GM18502 (cell line): Measurements from ENCODE around the gene SLC43A1.

Experiments used
- ATAC-seq: cut with Tn5 transposase; IDR thresholded peaks from one replicate; pipeline ENCODE4 v1.9.1; 2021; ENCODE audit warnings: mild to moderate bottlenecking; ENCODE audit not compliant: unreplicated experiment, poor library complexity

Gene SLC43A1

GRCh38 chr11:57530215-57530595, 14.7 kb upstream of the SLC43A1 start:
- ATAC-seq = peak; percentile 0

- ATAC-seq = no peak
Observed at GRCh38 chr11:57529012-57529411, 13.5 kb upstream of the SLC43A1 start.

GRCh38 chr11:57527056-57527631, 11.6 kb upstream of the SLC43A1 start:
- ATAC-seq = no peak

GRCh38 chr11:57523419-57523818, 7.9 kb upstream of the SLC43A1 start:
- no peak for ATAC-seq

- ATAC-seq = no peak
Observed at GRCh38 chr11:57521116-57521515, 5.6 kb upstream of the SLC43A1 start.

- ATAC-seq = no peak
Observed at GRCh38 chr11:57516061-57516443, 550 bp upstream of the SLC43A1 start.

- ATAC-seq = peak; percentile 51
Observed at GRCh38 chr11:57514538-57515331, 767 bp downstream of the SLC43A1 start.

- peak; percentile 31 for ATAC-seq
Observed at GRCh38 chr11:57513911-57514537, 1.5 kb downstream of the SLC43A1 start.

- no peak for ATAC-seq
Observed at GRCh38 chr11:57513452-57513795, 2.1 kb downstream of the SLC43A1 start.

- no peak for ATAC-seq
Observed at GRCh38 chr11:57512646-57513451, 2.7 kb downstream of the SLC43A1 start.

GRCh38 chr11:57511741-57512430, 3.6 kb downstream of the SLC43A1 start:
- no peak for ATAC-seq

- ATAC-seq = no peak
Observed at GRCh38 chr11:57508341-57509170, 6.9 kb downstream of the SLC43A1 start.

GRCh38 chr11:57506522-57506921, 9.0 kb downstream of the SLC43A1 start:
- ATAC-seq = no peak

- no peak for ATAC-seq
Observed at GRCh38 chr11:57504511-57504910, 11.0 kb downstream of the SLC43A1 start.

- no peak for ATAC-seq
Observed at GRCh38 chr11:57502870-57503269, 12.6 kb downstream of the SLC43A1 start.

GRCh38 chr11:57502376-57502775, 13.1 kb downstream of the SLC43A1 start:
- ATAC-seq = no peak

- no peak for ATAC-seq
Observed at GRCh38 chr11:57501953-57502352, 13.5 kb downstream of the SLC43A1 start.

GRCh38 chr11:57500926-57501325, 14.6 kb downstream of the SLC43A1 start:
- no peak for ATAC-seq

GRCh38 chr11:57500515-57500914, 15.0 kb downstream of the SLC43A1 start:
- no peak for ATAC-seq
